ENCODE measurements around the gene VPS39.

VPS39 gene

DNA sequence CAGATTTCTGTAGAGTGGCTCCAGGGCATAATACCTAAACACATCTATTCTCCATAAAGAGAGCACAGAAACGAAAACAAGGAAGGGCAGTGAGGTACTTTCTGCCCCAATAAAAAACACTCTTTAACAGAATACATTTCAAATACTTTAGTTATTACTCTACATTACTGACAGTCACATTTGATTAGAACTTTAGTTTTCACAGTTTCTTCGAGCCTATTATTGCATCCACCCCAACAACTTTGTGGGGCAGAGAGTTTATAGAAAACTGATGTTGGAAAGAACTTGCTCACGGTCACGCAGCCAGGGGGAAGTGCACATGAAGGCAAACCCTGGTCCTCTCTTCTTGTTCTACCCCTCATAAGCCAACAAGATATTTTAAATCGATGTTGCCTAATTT is 9.0 kb downstream of the VPS39 start:
- no peak for DNase-seq

DNA sequence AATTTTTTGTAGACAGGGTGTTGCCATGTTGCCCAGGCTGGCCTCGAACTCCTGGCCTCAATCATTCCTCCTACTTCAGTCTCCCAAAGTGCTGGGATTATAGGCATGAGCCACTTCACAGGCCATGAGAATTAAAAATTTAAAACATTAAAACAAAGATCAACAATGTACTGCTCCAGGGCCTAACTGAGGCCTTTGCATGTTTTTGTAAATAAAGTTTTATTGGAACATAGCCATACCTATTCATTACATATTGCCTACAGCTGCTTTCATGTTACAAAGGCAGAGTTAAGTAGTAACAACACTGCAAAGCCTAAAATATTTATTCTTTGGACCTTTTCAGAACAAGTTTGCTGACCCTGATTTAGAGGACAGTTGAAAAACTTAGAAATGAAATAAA is 9.6 kb downstream of the VPS39 start:
- DNase-seq: no peak

DNA sequence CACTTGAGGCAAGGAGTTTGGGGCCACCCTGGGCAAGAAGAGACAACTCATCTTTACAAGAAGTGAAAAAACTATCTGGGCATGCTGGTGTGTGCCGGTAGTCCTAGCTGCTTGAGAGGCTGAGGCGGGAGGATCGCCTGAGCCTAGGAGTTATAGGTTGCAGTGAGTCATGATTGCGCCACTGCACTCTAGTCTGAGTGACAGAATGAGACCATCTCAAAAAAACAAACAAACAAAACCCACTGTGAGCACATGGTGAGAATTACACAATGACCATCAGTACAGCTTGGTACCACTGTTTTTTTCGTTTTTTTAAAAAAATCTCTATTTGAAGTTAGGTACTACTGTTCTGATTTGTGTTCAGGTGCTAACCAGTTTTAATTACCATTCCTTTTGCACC is 13.6 kb downstream of the VPS39 start:
- DNase-seq: no peak

DNA sequence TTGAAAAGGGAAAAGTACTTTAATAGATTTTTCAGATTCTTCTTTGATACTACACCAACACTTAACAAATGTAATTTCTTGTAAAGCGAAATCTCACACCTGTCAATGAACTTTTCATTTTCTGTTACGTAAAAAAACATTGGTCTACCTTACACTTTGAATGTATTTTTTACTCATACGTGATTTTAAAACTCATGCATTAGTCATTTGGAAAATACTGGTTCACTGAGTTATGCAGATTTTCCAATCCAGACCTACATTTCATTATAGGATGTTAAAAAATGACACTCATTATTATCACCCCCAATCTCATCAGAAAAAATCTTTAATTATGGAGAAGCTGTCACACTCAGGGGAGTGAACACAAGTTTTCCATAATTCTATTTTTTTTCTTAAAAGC is 14.7 kb downstream of the VPS39 start:
- DNase-seq: no peak

DNA sequence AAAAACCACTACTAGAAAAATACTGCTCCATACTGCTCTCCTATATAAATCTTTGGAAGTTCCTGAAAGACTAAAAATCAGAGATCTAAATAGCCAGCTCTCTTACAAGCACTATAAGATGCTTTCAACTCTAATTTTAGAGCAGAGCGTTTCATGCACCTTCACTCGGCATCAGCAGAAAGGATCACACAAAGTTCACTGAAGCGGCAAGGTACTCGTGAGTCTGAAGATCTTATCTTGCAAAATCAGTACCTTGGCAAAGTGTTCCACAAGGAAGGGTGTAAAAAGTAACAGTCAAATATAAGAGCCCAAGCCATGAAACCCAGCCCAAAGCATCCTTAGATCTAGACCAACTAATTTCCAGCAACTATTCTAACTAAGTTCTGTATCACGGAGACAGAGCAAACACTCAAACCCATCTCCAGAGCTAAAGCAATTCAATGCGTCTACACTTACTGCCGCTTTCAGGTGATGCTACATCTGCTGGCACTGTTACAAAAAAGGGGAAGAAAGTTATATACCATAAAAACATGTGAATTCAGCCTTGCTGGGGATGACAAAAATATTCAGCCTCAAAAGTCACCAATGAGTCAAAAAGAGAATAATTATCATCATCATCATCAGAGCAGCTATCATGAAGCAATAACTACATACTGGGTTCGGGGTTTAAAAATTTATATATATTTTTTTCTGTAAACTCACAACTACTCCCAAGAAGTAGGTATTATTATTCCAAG is 16.3 kb downstream of the VPS39 start:
- no peak for DNase-seq

DNA sequence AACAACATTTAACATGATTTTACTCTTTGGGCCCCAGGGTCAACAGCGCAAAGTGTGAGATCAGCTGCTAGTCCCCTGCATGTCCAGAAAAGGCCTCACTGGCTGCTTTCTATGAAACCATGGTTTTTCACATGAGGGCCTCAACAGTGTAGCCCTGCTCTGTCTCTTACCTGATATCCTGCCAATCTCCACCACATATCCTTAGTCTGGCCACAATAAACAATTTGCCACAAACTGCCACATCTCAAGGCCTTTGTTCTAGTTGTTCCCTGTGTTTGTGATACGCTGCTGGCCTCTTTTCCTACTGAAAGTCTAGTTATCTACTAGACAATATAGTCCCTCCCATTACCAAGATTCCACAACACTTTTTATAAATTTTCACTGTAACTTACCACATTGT is 17.7 kb downstream of the VPS39 start:
- no peak for DNase-seq

DNA sequence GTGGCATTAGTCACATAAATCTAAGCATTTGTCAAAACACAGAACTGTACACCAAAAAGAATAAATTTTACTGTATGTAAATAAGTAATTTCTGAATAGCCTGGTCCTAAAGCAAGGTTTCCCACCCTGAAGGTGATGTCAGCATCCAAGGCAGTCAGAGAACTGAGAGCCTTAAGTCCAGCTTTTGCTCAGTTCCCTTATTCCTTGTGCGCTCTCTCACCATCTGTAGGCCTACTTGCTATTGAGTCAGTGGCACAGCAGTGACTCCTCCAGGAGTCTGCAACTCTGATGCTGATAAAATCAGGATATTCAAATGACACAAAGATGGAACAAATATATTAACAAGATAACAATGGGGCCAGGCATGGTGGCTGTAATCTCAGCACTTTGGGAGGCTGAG is 22.3 kb downstream of the VPS39 start:
- no peak for DNase-seq

DNA sequence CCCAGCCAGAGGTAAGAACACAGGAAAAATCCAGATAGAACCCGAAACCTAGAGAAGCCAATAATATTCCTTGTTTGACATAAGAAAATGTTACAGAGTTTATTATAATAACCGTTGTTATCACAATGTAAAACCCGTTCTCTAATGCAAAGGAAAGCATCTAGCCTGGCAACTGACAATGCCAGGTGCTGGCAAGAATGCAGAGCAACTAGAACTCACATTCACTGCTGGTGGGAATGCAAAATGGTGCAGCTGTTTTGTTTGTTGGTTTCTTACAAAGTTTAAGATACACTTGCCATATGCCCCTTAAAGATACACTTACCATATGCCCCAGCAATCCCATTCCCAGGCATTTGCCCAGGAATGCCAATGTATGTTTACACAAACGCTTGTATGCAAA is 23.4 kb downstream of the VPS39 start:
- DNase-seq: no peak

DNA sequence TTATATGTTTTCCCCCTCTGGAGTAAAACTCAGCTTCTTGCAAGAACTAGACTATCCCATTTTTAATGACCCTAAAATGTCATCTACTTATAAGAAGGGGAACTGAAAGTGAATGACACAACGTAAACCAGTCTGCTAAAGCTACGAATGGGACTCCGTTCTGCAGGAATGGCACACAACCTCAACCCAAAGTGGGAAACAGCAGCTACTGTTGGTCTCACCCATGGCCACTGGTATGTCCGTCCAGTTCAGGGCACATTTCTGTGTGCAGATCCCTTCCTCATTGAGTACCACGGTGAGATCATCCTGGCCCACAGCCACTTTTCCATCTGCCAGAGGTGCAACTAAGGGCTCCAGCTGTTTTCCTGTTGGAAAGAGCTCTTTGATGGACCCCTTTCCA is 23.8 kb downstream of the VPS39 start:
- no peak for DNase-seq

DNA sequence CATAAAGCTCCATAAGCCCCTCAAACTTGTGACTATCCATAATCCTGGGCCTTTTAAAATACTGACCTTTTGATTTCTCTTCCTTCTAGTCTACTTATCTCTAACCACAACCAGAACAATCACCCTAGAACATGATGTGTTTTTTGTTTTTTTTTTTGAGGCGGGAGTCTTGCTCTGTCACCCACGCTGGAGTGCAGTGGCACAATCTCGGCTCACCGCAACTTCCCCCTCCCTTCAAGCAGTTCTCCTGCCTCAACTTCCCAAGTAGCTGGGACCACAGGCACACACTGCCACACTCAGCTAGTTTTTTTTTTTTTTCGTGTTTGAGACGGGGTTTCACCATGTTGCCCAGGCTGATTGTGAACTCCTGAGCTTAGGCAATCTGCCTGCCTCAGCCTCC is 25.1 kb downstream of the VPS39 start:
- no peak for DNase-seq

DNA sequence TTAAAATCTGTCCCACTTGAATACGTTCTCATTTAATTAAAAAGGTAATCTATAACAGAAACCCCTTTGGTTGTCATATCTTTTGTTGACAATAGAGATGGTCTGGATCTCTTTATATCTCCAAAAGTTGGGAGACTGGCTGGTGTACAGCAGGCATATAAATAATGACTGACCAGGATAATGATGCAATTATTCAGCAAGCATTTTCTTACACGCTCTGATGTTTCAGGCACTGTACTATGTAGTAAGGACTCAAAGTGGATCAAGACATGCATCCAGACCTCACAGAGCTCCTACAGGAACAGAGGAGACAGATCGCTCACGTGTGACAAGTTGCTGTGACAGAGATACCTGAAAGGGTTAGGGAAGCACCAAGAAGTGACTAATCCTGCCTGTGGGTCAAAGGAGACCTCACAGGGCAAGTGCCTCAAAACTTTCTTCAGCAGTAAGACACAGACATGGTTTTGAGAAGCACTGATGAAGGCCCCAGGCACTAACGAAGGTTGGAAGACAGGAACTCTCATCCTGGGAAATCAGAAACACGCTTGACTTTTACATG is 25.7 kb downstream of the VPS39 start:
- DNase-seq: no peak

DNA sequence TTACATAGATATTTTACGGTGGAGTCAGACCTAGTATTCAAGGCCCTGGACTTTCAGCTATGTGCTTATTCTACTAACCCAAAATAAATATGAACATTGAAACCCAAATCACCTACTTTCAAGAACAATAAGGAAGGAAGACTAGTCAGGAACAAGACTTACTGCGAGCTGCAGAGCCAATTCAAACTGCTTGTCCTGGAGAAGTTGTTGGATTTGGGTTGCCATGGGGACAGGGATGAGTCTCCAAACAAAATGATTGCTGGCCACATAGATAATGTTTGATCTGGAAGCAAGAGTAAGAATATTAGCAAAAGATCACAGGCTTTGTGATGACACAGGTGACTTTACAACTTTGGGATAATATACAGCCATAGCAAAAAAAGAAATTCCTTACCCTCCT is 30.0 kb downstream of the VPS39 start:
- DNase-seq: no peak

DNA sequence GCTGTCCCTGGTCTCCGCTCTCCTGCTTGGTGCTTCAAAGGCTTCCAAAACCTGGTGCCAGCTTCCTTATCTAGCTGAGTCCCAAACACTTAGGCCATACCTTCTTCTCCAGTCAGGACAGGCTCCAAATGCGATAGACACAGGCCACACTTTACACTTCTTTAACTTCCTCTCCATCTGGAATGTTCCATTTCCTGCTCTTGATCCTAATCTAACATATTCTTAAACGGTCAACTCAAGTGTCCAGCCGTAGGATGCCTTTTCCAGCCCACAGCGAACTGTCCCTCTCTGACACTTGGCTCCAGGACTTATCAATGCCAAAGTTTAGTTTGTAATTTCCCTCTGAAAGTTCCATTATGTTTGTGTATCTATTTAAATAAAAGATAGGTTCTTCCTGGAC is 32.4 kb downstream of the VPS39 start:
- no peak for DNase-seq

DNA sequence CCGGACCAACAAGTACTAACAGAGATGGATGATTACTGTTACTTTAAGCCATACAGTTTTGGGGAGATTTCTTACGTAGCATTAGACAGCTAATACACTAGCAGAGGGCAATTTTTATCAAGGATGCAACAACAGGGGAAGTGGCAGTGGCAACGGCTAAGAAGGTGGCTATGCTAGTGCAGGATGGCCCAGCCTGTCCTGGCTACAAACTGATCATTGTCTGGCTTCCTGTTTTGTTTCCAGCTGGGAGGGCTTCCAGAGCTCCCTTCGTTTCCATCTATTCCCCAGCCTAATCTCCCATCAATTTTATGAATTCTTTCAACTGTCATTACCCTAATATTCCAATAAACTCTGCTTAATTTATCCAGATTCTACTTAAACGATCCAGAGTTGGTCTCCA is 35.6 kb downstream of the VPS39 start:
- DNase-seq: no peak

DNA sequence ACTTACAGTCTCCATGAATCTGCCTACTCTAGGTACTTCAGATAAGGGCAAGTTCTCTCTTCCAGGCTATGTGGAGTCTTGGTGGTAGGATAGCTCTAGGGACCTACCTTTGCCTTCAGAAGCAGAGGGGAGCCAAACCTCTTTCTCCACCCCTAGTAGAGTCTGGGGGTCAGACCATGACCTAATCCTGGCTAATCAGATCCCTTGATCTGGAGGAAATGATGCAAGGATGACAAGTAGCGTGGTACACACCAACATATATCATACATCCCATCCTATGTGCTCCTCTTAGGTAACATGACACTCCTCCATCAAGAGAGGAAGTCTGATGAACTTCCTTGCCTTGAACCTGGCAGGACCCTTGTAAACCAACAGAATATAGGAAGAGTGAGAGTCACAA is 36.3 kb downstream of the VPS39 start:
- no peak for DNase-seq

DNA sequence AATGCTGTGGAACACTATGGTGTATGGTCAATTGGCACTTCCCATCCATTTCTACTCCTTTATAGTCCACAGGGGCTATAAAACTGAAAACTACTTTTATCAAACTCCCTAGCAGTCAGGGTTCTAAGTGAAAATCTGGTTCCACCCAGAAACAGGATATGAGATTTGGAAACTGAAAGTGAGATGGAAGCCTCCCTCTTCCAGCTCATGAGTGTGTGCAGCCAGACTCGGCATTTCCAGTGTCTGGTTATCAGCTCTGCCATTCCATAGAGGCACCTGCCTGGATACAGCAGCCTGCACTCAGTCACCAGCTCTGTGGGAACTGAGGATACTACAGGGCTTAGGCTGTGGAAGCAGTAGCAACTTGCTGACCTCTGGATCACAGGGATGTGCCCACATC is 37.0 kb downstream of the VPS39 start:
- DNase-seq: no peak

DNA sequence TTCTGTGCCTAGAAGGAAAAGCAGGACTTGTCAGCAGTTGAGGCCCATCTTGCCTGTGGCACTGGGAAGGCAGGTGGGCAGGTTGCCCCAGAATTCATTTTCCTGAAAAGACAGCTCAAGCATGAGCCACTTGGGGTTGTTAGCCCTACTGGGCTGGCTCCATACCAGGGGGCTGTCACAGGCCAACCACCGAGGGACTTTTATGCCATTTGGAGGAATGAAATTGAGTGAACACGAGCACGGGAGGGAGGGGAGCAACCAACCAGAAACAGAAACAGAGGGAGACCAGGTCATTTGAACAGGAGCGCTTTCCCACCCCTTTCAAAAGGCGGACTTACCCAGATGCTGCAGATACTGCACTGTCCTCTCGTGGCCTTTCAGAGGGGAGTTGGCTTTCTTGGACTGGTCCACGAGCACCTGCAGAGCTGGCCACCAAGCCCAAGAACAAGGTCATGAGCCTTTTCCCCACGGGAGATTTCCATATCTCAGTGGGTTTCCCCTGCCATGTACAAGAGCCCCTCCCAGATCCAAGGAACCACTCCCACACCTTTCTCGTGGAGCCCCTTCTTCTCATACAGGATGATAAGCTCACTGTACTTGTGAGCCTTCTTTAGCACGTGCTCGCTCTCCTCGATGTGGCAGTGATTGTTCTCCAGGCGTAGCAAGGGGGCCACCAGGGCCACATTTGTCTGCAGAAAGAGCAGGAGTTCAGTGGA is 41.7 kb downstream of the VPS39 start:
- DNase-seq: no peak

DNA sequence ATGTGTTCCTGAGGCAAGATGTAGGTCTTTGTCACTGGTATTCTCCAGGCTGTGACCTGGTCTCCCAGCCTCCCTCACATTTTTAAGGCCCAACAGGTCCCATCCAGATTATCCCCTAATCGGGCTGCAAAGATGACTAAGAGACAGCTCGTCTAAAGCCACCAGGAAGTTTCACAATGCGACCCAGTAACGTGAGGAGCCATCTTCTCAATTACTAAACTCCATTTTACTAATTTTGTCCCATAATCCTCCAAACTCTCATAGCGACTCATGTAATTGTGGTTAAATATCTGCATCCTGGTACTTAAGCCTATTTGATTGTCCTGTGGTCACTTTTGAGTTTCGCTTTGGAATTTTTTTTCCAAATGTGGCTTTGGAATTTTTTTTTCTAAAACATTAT is 43.0 kb downstream of the VPS39 start:
- no peak for DNase-seq

DNA sequence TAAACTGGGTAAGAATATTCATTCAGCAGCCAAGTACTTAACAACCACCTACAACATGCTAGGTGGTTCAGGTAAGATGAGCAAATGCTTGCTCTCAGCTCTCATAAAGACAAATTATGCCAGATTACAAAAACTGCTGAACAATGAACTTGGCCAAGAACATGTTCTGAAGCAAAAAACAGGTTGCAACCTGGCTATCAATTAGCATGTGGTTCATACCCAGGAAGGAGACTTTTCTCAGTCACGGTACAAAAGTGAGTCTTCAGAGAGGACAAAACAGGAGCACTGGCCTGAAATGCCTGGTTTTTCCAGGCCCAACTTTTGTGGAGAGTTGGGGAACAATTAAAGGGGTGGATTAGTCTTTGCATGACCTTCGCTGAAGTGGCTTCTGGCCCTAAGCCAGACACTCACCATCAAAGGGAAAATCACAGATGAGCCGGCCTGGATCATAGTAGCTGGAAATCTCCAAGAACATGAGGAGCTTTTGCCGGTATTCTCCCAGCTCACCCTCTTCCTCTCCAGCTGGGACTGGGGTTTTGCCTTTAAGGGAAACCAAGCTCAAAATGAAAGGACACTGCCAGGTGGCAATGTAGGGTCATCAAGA is 44.1 kb downstream of the VPS39 start:
- no peak for DNase-seq

DNA sequence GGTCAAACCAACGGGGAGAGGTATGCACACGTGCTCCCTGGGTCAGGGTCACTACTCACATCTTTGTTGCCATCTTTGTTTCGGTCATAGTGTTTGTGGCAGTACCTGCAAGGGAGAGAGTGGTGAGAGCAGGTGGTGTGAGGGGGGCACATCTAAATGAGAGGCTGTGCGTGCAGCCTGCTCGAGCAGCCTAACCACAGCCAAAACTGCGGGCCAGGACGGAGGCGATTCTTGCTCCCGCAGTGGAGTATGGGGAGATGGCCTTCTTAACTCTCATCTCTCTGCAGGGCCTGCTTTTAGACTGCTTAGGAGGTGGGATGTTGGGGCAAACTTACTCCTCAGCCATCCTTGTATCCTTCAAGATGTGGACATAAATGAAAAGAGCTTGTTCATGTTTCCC is 44.8 kb downstream of the VPS39 start:
- DNase-seq: no peak

DNA sequence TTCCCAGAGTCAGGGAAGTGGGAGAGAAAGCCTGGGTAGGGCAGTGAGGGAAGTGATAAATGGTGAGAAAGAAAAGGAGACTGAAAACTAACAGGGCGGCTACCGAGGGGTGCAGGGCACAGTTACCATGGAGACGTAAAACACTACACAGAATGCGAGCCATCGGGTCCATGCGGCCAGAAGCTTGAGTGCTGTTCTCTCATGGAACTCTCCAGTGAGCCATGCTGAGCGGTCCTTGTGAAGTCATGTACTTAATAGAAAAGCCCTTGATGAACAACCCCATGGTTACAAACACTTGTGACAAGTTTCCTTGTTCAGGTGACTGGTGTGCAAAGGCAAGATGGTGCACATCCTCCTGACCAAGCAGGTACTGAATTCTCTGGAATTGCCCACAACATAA is 48.0 kb downstream of the VPS39 start:
- no peak for DNase-seq

DNA sequence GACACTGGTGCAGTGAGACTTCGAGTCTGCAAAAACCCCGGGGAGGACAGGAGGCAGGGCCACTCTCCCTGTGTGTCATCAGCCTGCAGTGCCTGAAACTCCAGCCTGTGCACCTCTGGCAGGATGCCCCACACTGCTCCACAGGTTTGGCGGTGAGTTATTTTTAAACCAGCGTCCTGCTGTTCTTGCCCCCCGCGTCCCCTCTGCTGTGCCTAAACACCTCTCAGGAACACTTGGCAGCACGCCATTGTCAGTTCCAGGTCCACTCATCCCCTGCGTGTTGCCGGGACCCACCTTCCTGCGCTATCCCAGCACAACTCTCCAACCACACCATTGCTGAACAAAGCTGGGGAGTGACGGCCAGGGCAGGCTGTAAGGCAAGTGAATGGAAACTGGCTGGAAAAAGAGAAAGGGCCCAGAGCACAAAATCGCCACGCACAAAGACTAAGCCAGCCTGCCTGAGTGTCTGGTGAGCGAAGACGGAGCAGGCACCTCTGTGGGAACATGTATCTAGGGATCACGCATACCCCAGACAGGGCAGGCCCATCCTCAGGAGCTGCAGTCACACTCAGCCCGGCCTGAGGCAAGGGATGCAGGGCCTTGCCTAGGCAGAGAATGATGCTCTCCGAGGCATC is 48.6 kb downstream of the VPS39 start:
- DNase-seq: no peak

DNA sequence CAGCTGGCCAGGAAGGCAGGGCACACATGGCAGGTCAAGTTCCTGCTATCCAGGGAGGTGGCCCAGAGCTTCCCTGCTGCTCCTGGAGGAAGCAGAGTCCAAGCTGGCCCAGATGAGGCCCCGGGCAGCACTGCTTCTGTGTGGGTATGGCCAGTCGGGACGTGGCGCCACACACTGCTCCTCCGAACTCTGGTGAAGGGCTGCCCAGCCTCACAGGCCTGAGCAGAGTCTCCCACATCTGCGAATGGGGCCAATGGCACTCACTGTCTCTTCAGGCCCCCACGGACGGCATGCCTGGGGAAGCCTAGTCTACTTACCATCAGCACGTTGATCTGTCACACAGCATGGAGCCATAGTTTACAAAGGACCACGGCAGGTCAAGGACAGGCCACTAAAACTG is 49.2 kb downstream of the VPS39 start:
- no peak for DNase-seq
